GM19467 (cell line): ENCODE measurements around the gene BORCS5.
"Not testable (repeated sequence)": the region's sequence is repeated elsewhere in the genome, so short reads cannot be mapped to it uniquely, and the experiment has no call there.

Source experiments
- ATAC-seq: cut with Tn5 transposase; IDR thresholded peaks from one replicate; pipeline ENCODE4 v1.9.1; 2021; ENCODE audit warnings: mild to moderate bottlenecking, moderate library complexity; ENCODE audit not compliant: unreplicated experiment

Gene BORCS5

DNA sequence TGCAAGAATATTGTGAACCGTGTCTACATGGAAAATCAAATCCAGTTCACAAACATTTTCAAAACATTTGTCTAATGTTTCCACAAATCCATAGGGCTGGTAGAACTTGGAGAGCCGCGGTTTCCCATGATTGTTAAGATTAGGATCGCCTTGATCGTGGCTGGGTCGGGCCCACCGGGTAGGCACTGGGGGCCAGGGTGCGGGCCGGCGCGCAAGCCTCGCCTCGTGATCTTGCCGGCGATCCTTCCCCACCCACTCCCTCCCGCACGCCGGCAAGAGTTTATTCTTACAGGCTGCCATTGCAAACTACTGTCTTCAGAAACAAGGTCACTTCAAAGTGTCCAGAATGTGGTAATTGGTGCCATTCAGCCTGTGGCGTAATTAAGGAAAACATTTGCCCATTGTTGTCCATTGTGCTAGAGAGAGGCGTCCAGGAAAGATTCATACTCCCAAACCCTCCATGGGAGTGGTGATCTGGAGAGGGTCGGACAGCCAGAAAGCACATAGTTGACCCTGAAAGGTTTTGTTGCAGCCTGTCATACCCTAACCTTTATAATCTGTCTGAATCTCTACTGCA is 95.5 kb downstream of the BORCS5 start:
- no peak for ATAC-seq

GRCh38 chr12:12453635-12454034 is 96.8 kb downstream of the BORCS5 start:
- ATAC-seq = no peak

- no peak for ATAC-seq
These were observed 97.4 kb downstream of the BORCS5 start for GRCh38 chr12:12454315-12454714.

DNA sequence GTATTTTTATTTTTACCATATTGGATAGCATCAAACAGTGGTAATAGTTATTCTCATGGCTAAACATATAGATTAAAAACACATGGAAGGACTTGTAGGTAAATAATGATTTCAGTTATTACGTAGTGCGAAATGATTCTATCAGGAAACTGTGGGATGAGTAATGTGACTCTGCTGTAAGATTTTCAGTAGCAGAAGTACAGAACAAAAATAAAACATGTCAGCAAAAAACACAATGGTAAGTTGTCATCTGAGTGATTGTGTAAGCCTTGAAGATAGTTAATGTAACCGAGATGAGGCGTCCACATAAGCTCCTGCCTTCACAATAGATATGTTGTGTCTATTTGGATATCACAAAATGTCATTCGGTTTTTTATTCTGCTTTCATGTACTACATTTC is 99.8 kb downstream of the BORCS5 start:
- ATAC-seq = no peak

GRCh38 chr12:12460935-12461922 is 104.4 kb downstream of the BORCS5 start:
- no peak for ATAC-seq

DNA sequence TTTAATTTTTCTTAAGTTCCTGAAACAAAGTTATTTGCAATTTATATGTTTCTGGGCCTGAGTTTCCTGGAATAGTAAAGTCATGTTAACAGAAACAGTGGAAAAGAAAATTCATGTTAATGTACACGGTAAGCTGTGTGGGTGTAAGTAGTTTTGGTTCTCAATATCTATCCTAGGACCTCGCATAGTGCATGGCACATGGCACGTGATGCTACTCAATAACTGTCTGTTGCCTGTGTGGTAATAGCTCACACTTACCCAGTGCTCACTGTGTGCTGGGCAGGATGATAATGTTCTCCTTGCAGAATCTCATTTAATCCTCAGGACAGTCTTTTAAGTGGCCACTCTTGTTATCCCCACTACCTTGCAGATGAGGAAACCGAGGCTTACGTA is 105.0 kb downstream of the BORCS5 start:
- no peak for ATAC-seq

GRCh38 chr12:12465522-12465921 is 108.6 kb downstream of the BORCS5 start:
- no peak for ATAC-seq

GRCh38 chr12:12466157-12466556 is 109.3 kb downstream of the BORCS5 start:
- ATAC-seq = no peak

DNA sequence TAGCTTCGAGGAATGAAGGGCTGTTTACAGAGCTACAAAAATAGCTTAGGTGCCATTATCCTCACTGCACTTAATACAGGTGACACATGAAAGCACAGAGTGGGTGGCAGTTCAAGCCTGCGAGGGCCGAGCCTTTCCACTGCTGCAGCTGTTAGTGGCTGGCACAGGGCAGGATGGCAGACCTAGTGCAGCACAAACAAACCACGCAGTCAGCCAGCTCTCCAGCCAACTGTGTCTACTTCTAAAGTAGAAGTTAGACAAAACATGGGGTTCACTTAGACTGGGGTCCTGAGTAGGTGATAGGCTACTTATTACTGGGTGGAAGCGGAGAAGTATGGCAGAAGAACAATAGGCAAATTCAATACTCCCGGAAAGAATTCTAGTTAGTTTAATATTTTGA is 110.4 kb downstream of the BORCS5 start:
- ATAC-seq = no peak

DNA sequence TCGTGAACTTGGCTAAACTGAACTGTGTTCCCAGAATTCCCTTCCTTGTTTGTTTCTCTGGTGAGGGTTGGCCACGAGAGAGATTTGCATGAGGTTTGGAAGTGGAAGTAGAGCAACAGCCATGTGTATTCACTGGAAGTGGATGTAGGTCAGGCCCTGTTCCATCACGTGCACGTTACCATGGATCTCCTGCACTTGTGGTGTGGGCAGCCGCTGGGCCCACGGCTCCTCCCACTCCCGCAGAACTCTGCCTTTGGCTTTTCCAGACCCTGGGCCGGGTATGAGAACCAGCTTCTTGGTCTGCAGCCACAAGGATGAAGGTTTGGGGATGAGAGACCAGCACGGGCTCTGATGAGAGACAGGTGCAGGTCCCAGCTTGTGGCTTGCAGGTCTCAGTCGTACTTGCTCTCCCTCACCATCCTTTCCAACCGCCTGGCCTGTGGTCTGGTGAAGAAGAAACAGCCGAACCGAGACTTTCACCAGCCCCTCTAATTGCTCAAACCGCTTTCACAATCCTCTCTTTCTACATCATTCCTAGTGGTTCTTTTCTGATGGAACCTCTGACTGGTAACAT is 110.9 kb downstream of the BORCS5 start:
- no peak for ATAC-seq

GRCh38 chr12:12468575-12468974 is 111.7 kb downstream of the BORCS5 start:
- ATAC-seq = no peak

GRCh38 chr12:12469386-12469785 is 112.5 kb downstream of the BORCS5 start:
- no peak for ATAC-seq

DNA sequence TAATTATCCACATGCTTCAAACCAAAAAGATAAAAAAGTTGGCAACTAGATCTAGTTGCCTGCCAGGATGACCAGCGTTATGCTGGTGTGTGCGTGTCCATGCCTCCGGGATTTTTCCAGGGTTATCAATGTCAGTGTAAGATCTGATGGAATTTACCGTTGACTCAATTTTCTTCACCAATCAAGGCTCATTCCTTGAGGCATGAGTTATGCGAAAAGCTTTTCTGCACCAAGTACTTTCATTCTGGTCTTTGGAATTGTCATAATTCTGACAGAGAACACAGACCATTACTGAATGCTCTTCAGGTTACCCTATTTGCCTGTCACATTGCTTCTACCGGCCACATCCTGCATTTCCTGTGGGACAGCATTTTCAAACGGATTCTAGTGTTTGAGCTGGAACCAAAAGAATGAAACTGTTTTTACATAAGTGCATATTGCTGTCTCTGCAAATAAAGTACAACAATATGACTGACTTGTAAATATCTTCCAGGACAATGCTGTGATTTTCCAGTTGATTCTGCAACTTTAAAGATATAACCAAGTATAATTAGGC is 114.0 kb downstream of the BORCS5 start:
- no peak for ATAC-seq

GRCh38 chr12:12471982-12472961 is 115.4 kb downstream of the BORCS5 start:
- ATAC-seq = not testable (repeated sequence)

DNA sequence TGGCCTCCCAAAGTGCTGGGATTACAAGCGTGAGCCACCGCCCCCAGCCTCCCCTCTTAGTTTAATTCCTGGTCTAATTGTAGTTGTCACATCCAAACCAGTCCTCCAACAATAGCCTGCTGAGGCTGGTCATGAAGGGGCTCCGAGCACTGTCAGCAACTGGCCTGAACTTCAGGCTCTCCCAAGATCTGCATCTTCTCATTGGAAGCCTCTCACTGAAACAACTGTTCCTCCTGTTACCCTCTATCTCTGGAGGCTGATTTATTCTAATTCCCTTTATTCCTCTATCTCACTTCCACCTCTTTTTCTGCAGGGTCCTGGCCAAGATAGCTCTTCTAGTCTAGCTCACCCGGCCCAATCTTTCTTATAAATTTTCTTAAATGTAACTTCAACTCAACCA is 116.3 kb downstream of the BORCS5 start:
- no peak for ATAC-seq

DNA sequence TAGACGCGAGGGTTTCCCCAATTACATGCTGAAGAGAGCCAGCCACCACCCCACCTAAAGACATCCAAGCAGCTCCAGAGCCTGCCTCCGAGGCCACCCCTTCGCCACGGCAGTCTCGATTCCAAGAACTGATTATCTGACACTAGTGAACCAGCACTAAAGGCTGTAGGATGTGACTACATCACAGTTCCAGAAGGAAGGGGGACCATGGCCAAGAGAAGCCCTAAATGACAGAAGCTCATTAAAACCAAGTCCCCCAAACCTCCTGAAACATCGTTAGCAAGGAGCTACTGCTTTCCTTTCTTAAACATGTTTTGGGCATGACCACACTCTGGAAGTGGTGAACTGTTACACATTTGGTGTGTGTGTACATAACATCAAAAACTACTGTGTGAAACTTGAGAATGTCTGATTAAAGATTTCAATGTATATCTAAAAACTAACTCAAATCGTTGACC is 117.6 kb downstream of the BORCS5 start:
- ATAC-seq = no peak

GRCh38 chr12:12474931-12475795 is 118.3 kb downstream of the BORCS5 start:
- ATAC-seq = peak; percentile 90

- ATAC-seq = no peak
These were observed 120.1 kb downstream of the BORCS5 start for GRCh38 chr12:12476857-12477531.

GRCh38 chr12:12477532-12477890 is 120.6 kb downstream of the BORCS5 start:
- no peak for ATAC-seq
